ENCODE measurements around the gene WIPI1. TPM values are rescaled to one million over a fixed set of nuclear protein-coding genes. Genes with fewer than 3 reads are reported as not detected.

WIPI1 gene
- total RNA-seq, 1 donor, result 190 TPM

GRCh38 chr17:68457539-68458259 is 403 bp upstream of the WIPI1 start:
- DNase-seq (ENCODE audit: insufficient read length, low spot score, missing footprints), result peak; percentile 98
- TF ChIP-seq CTCF (IDR thresholded peaks at IDR 0.05; ENCODE audit: extremely low read depth, low read depth, low read length), result no peak
- H3K27me3 ChIP-seq (ENCODE audit: insufficient read depth, low read length), result peaks cover 11% of the 10 kb centered on the region
- H4K20me1 ChIP-seq (ENCODE audit: insufficient read depth, low read length), result peaks cover 7% of the 10 kb centered on the region
- peaks cover 4% of the 10 kb centered on the region for H3K36me3 ChIP-seq (ENCODE audit: insufficient read depth, low read length)
- peaks cover 31% of the 10 kb centered on the region for H3K4me1 ChIP-seq (ENCODE audit: insufficient read depth, low read length)
- H3K27ac ChIP-seq (ENCODE audit: low read depth, low read length), result peak overlapping the region; percentile 75
- H3K9me3 ChIP-seq (ENCODE audit: low read depth, low read length), result no peaks in the 10 kb centered on the region
- H3K4me3 ChIP-seq (ENCODE audit: insufficient read depth, low read length), result peak overlapping the region; percentile 77
- H3K4me2 ChIP-seq (ENCODE audit: insufficient read depth, low read length), result peak overlapping the region; percentile 95
- H3K79me2 ChIP-seq (ENCODE audit: insufficient read depth, low read length), result peaks cover 28% of the 10 kb centered on the region
- H2AFZ ChIP-seq (ENCODE audit: low read length), result peak overlapping the region; percentile 83

GRCh38 chr17:68456339-68457167 is 743 bp downstream of the WIPI1 start:
- H3K4me2 ChIP-seq (ENCODE audit: insufficient read depth, low read length), result peak overlapping the region; percentile 93
- peak overlapping the region; percentile 53 for H2AFZ ChIP-seq (ENCODE audit: low read length)
- H4K20me1 ChIP-seq (ENCODE audit: insufficient read depth, low read length), result peaks cover 13% of the 10 kb centered on the region
- peak overlapping the region; percentile 88 for H3K4me3 ChIP-seq (ENCODE audit: insufficient read depth, low read length)
- no peak for TF ChIP-seq CTCF (IDR thresholded peaks at IDR 0.05; ENCODE audit: extremely low read depth, low read depth, low read length)
- H3K9me3 ChIP-seq (ENCODE audit: low read depth, low read length), result no peaks in the 10 kb centered on the region
- peak; percentile 94 for DNase-seq (ENCODE audit: insufficient read length, low spot score, missing footprints)
- H3K36me3 ChIP-seq (ENCODE audit: insufficient read depth, low read length), result peaks cover 16% of the 10 kb centered on the region
- H3K79me2 ChIP-seq (ENCODE audit: insufficient read depth, low read length), result peaks cover 39% of the 10 kb centered on the region
- peak overlapping the region; percentile 99 for H3K27ac ChIP-seq (ENCODE audit: low read depth, low read length)
- peaks cover 9% of the 10 kb centered on the region for H3K27me3 ChIP-seq (ENCODE audit: insufficient read depth, low read length)
- H3K4me1 ChIP-seq (ENCODE audit: insufficient read depth, low read length), result peaks cover 31% of the 10 kb centered on the region

GRCh38 chr17:68455901-68456338 is 1.4 kb downstream of the WIPI1 start:
- H4K20me1 ChIP-seq (ENCODE audit: insufficient read depth, low read length), result peaks cover 15% of the 10 kb centered on the region
- DNase-seq (ENCODE audit: insufficient read length, low spot score, missing footprints), result no peak
- H3K4me2 ChIP-seq (ENCODE audit: insufficient read depth, low read length), result peak overlapping the region; percentile 93
- peak overlapping the region; percentile 99 for H3K27ac ChIP-seq (ENCODE audit: low read depth, low read length)
- TF ChIP-seq CTCF (IDR thresholded peaks at IDR 0.05; ENCODE audit: extremely low read depth, low read depth, low read length), result no peak
- H3K27me3 ChIP-seq (ENCODE audit: insufficient read depth, low read length), result peaks cover 9% of the 10 kb centered on the region
- peak overlapping the region; percentile 53 for H2AFZ ChIP-seq (ENCODE audit: low read length)
- H3K9me3 ChIP-seq (ENCODE audit: low read depth, low read length), result no peaks in the 10 kb centered on the region
- H3K4me3 ChIP-seq (ENCODE audit: insufficient read depth, low read length), result peak overlapping the region; percentile 88
- H3K4me1 ChIP-seq (ENCODE audit: insufficient read depth, low read length), result peaks cover 31% of the 10 kb centered on the region
- H3K36me3 ChIP-seq (ENCODE audit: insufficient read depth, low read length), result peaks cover 20% of the 10 kb centered on the region
- H3K79me2 ChIP-seq (ENCODE audit: insufficient read depth, low read length), result peaks cover 43% of the 10 kb centered on the region
